OCI-LY3 (cell line): ENCODE data around the gene NKX3-2.
A peak's percentile ranks its signal among the peaks of the same experiment; 100 is the strongest.

Experiments
- H2AFZ ChIP-seq: fragments of 200-600, 300-600 bp; shearing (Covaris generic); 2 replicates; pipeline ENCODE4 v1.6.0; 2014; ENCODE audit warnings: antibody characterized with exemption, low read depth, low read length
- H3K27ac ChIP-seq: fragments of 200-600, 300-600 bp; sonication (generic); 2 replicates; pipeline ENCODE4 v1.5.1; 2014; ENCODE audit warnings: mild to moderate bottlenecking, low read length, moderate library complexity, mixed read lengths
- H3K27me3 ChIP-seq: fragments of 200-600, 300-600 bp; sonication (generic); 2 replicates; pipeline ENCODE4 v1.6.1; 2014; ENCODE audit warnings: low read depth, low read length, mixed read lengths
- H3K36me3 ChIP-seq: fragments of 200-600, 300-600 bp; sonication (generic); replicated peaks from 2 replicates; pipeline ENCODE3; 2014; ENCODE audit warnings: low read depth, low read length, mixed read lengths
- H3K4me1 ChIP-seq: fragments of 300-600, 200-600 bp; sonication (generic); 2 replicates; pipeline ENCODE4 v1.6.1; 2014; ENCODE audit warnings: low read length, mixed read lengths
- H3K4me2 ChIP-seq: fragments of 200-600, 300-600 bp; sonication (generic); 2 replicates; pipeline ENCODE4 v1.6.1; 2014; ENCODE audit warnings: low read length, mixed read lengths
- H3K4me3 ChIP-seq: fragments of 300-600, 200-600 bp; sonication (generic); 2 replicates; pipeline ENCODE4 v1.5.1; 2014; ENCODE audit warnings: antibody characterized with exemption, mild to moderate bottlenecking, low read length, moderate library complexity
- H3K79me2 ChIP-seq: fragments of 300-600, 200-600 bp; shearing (Covaris generic); 2 replicates; pipeline ENCODE4 v1.6.1; 2014; ENCODE audit warnings: mild to moderate bottlenecking, low read length, mixed read lengths
- H3K9ac ChIP-seq: fragments of 300-600, 200-600 bp; shearing (Covaris generic); 2 replicates; pipeline ENCODE4 v1.6.0; 2014; ENCODE audit warnings: mild to moderate bottlenecking, low read length, moderate library complexity
- H3K9me3 ChIP-seq: fragments of 200-600, 300-600 bp; shearing (Covaris generic); 2 replicates; pipeline ENCODE4 v1.6.1; 2014; ENCODE audit warnings: low read length, mixed read lengths; ENCODE audit not compliant: insufficient read depth
- H4K20me1 ChIP-seq: fragments of 200-600, 300-600 bp; sonication (generic); 2 replicates; pipeline ENCODE4 v1.6.1; 2016; ENCODE audit warnings: low read length, mixed read lengths; ENCODE audit not compliant: insufficient read depth
- CTCF ChIP-seq: fragments of 200-600, 300-600 bp; sonication (generic); IDR thresholded peaks from 2 replicates; pipeline ENCODE4 v1.5.1; 2014; ENCODE audit warnings: antibody characterized with exemption, low read length, low read depth
- EZH2phosphoT487 ChIP-seq: fragments of 200-600 bp; shearing (Covaris generic); IDR thresholded peaks from 2 replicates; pipeline ENCODE4 v1.6.1; 2018; ENCODE audit warnings: antibody characterized with exemption, mixed run types, low read depth

Gene NKX3-2

GRCh38 chr4:13529128-13529919 lies 15.0 kb downstream of the NKX3-2 start:
- Histone ChIP-seq H3K4me1 (peaks cover 16% of the 10 kb centered on the region), H4K20me1 (no peaks in the 10 kb centered on the region), H3K27me3 (peaks cover 27% of the 10 kb centered on the region), H3K36me3 (no peaks in the 10 kb centered on the region), H3K9ac (peak overlapping the region; percentile 71; the same call in 1 of the 2 replicates), H3K9me3 (no peaks in the 10 kb centered on the region), H3K4me2 (peak overlapping the region; percentile 99), H3K27ac (0 out of 2 replicates have a peak overlapping the region, but pooled peaks have one; percentile 16), H2AFZ (no peak overlapping the region), H3K79me2 (no peaks in the 10 kb centered on the region), H3K4me3 (peak overlapping the region; percentile 86)
- TF ChIP-seq CTCF (no peak), EZH2phosphoT487 (no peak)

GRCh38 chr4:13528821-13529127 lies 15.5 kb downstream of the NKX3-2 start:
- Histone ChIP-seq H3K9ac (peak overlapping the region; percentile 71; the same call in 1 of the 2 replicates), H3K79me2 (no peaks in the 10 kb centered on the region), H3K4me2 (peak overlapping the region; percentile 99), H3K36me3 (no peaks in the 10 kb centered on the region), H3K27ac (0 out of 2 replicates have a peak overlapping the region, but pooled peaks have one; percentile 16), H3K4me3 (peak overlapping the region; percentile 86), H4K20me1 (no peaks in the 10 kb centered on the region), H2AFZ (no peak overlapping the region; the same call in 1 of the 2 replicates), H3K4me1 (peaks cover 16% of the 10 kb centered on the region), H3K27me3 (peaks cover 27% of the 10 kb centered on the region), H3K9me3 (no peaks in the 10 kb centered on the region)
- TF ChIP-seq CTCF = no peak
- no peak for TF ChIP-seq EZH2phosphoT487

GRCh38 chr4:13527981-13528820 lies 16.1 kb downstream of the NKX3-2 start:
- Histone ChIP-seq H2AFZ (peak overlapping the region; percentile 79), H3K9me3 (no peaks in the 10 kb centered on the region), H3K4me1 (peaks cover 16% of the 10 kb centered on the region), H3K4me3 (peak overlapping the region; percentile 86), H3K9ac (peak overlapping the region; percentile 71), H3K4me2 (peak overlapping the region; percentile 99), H3K27ac (peak overlapping the region; percentile 41; the same call in 1 of the 2 replicates), H3K36me3 (no peaks in the 10 kb centered on the region), H3K79me2 (no peaks in the 10 kb centered on the region), H3K27me3 (peaks cover 27% of the 10 kb centered on the region), H4K20me1 (no peaks in the 10 kb centered on the region)
- TF ChIP-seq EZH2phosphoT487 (no peak), CTCF (no peak)
